T-helper 9 cell (primary cell): ENCODE data around the gene CARD18.

Source experiments
- DNase-seq: peaks from one replicate; pipeline ENCODE4 v3.0.0-alpha.2; 2020
- total RNA-seq, 2 donors: gene quantifications; one replicate each; lab custom pipeline; 2026; lab: John Stamatoyannopoulos, UW

Gene CARD18
- 0 to 0.07 reads per million in 2 donors for total RNA-seq

DNA sequence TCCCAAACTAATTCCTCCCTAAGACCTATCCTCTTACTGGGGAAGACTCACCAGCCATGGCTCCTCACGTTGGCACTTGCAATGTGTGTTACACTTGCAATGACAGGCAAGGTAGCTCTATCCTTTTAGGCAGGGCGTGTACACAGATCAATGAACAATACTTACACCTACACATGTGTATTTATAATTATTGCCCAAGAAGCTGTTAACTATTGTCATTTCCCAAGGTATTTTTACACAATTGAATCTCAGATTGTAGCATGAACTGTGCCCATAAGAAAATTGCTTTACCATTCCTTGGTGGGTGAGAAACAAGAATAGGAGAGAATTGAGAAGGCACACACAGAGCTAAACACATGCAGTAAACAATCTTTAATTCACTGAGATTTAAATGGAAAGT lies at the start of gene CARD18:
TSS of gene CARD18 (minus strand) at position 101 of the 400 bp plus-strand sequence. CDS start at position 58, 43 bp downstream.
- no peak for DNase-seq

DNA sequence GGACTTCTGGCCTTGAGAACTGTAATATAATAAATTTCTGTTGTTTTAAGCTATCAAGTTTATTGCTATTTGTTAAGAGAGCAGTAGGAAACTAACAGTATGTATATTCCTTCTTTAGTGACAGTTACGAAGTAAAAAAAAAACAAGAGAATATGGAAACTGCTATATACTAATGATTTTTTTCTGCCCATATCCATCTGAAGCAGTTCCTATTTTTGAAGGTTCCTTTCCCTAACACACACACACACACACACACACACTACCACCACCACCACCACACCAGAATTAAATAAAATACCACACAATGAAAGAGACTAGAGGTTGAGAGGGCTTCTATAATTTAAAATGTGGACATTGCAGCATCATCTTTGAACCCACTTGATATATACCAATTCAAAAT lies 44.4 kb upstream of the CARD18 start:
- no peak for DNase-seq

- DNase-seq = no peak
These were observed 43.9 kb upstream of the CARD18 start for GRCh38 chr11:105183426-105183825.

- no peak for DNase-seq
These were observed 42.0 kb upstream of the CARD18 start for GRCh38 chr11:105181521-105181920.

- no peak for DNase-seq
These were observed 41.5 kb upstream of the CARD18 start for GRCh38 chr11:105181100-105181499.

DNA sequence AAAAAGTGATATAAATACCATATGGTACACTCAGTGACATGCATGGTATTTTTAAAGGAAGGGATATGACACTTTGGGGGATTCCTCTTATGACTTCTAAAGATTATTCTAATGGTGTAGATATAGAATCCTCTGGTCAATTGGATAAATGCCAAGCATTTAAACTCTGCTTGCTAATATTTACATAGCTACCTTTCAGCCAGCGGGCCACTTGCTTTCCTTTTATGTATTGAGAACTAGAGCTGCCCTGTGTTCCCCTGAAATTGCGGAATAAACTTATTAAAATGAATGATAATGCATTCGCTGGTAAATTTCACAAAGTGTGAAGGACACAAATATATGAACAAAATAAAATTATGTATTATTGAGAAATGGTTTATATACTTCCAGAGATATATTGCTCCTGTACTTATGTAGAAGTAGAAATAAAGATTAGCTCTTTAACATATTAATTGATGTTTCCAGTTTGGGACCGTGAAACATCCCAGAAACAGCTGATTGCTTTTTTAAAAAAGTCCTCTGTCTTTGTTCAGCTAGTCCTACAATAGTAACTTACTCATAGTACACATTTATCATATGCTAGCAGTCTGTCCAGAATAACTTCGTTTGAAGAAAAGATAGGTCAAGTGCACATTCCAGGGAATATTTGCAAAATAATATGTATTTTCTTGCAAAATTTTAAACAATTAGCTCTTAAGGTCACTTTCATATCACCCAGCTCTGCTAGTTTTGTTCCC lies 40.1 kb upstream of the CARD18 start:
- DNase-seq = no peak

DNA sequence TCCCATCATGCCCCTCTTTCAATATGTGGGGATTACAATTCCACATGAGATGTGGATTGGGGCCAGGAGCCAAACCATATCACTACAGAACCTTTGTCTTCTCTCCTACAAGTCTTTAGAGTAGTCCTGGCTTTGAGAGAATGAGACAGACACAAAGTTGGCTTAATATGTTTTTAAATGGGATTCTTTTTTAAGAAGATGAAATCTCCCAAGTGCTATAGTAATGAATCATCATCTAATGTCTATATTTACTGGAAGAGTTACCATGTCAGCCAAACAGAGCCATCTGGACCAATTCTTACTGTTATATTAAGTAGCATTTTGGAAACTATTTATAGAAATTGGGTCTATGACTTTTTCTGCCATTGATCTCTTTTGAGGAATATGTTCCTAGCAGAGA lies 38.1 kb upstream of the CARD18 start:
- DNase-seq = no peak

DNA sequence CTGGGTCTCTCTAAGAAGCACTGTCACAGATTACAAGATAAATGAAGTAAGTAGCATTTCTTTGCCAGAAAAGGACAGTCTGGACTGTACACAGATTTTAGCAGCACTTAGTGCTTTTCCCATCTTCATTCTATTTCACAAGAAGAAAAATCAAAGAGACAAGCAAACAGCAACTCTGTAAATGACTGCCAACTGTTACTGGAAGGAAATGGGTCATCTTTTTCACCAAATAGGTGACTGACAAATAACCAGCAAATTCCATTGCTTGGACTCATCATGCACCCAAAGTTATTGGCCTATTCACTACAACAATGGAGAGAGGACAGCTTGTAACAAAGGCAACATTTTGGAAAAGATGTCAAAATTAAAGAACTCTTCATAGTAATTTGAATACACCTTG lies 28.9 kb upstream of the CARD18 start:
- DNase-seq = no peak

- DNase-seq = no peak
These were observed 27.7 kb upstream of the CARD18 start for GRCh38 chr11:105167244-105167643.

- DNase-seq = no peak
These were observed 24.6 kb upstream of the CARD18 start for GRCh38 chr11:105164208-105164607.

- no peak for DNase-seq
These were observed 22.9 kb upstream of the CARD18 start for GRCh38 chr11:105162506-105162905.

DNA sequence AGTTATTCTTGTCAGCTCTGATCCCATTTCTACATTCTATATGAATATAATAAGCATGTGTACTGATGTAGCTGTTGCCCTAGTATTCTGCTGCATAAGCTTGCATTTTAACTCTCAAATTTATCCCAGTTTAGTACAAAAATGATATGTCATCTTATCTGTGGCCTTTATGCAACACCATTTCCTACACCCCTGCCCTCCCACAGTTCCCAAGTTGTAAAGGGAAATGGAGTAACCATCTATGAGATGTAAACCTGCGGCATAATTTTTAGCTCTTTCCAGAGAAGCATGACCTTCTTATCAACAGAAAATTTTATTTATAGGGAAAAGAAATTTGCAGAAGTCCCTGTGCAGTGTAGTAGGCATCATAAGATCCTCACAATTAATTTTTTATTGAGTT lies 18.9 kb upstream of the CARD18 start:
- no peak for DNase-seq

DNA sequence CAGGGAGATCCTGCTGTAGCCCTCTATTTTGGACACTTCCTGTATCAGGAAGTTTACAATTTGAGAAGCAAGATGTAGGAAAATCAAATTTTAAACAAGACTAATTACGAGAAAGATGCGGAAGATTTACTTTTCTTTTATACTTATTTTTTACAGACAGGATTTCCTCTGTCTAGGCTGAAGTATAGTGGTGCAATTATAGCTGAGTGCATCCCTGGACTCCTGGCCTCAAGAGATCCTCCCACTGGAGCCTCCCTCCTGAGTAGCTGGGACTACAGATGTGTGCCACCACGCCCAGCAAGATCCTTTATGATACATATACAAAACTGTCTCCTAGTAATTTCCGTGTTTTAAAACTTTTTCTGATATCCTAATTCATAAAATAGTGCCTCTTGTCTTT lies 17.2 kb upstream of the CARD18 start:
- no peak for DNase-seq

GRCh38 chr11:105156231-105156630 lies 16.7 kb upstream of the CARD18 start:
- no peak for DNase-seq

DNA sequence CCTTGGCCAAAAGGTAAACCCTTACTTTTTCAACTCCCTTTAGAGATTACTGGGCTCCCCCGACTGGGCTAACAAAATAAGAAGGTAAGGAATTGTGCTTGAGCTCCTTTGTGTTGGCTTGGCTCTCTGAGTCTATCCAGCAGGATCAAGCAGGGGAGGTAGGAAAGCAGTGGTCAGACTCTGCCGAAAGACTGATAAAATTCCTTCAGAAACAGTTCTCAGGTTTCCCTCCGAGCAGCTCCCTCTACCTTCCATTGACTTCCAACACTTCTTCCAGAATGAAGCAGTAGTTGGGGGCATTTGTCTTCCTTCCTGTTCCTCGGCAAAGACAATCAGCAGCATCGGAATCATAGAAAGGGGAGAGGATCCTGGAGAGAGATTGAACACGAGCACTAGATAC lies 16.1 kb upstream of the CARD18 start:
- DNase-seq = no peak

DNA sequence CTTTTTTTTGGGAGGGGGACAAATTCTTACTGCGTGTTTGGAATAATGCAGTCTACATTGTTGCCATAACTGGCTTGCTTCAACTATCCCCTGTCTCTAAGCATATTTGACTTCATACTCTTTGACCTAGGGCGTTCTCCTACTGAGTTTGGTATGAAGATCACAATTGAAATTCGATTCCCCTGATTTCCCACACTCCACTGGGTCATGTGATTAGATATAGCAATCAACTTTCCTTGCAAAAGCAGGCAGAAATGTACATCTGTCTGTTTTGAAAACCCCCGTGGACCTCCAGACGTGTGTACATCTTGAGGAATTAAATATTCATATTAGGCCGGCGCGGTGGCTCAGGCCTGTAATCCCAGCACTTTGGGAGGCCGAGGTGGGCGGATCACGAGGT lies 13.8 kb upstream of the CARD18 start:
- no peak for DNase-seq

- no peak for DNase-seq
These were observed 13.0 kb upstream of the CARD18 start for GRCh38 chr11:105152560-105152959.

GRCh38 chr11:105152021-105152512 lies 12.5 kb upstream of the CARD18 start:
- DNase-seq = no peak

GRCh38 chr11:105149477-105149876 lies 9.9 kb upstream of the CARD18 start:
- DNase-seq = no peak

DNA sequence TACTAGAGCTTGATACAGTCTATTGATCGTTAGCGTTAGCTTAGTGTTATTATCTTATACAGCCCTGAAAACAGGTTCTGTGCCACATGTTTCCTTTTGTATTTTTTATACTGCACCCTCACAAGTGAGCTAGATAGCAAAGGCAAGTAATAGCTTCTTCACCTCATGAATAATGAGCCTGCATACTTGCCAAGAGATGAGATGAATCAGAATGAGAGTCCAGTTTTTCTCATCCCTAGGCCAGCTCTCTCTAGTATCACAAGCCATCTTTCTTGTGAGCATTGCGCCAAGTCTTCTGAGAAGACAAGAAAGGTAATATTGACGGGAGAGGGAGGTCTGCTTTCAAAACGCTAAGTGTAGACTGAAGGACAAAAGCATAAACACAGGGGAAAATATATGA lies 8.7 kb upstream of the CARD18 start:
- DNase-seq = no peak

DNA sequence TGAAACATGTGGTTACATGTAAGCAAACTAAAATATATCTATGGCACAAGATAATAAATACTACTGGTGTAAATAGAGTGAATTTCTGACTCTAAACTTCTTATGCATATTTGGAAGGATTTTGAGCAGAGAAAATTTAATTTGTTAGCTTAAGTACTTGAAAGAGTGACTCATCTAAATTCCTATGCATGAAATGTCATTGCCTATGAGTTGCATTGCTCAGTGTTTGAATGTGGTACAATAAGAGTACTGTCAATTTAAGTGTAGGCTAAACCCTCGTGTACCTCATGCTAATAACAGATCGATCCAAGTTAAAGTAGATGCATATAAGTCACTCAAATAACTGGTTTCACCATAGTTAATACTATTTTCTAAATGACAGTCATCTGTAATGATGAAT lies 5.3 kb upstream of the CARD18 start:
- DNase-seq = no peak

DNA sequence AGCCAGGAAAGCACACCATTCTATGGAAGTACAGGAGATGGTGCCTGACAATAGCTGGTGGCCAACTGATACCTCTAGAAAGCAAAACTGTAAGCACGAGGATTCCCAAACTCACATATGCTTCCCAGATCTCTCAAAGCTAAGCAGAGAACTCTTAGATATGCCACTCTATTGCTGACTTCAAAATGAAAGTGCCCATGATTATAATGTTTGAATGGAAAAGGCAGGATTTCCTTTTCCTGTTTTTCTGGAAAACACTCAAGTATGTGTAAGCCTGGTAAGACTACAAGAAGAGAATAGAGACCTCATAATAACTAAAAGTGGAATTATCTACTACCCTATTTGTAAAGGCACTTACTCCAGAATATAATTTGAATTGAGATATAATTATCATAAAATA lies 2.6 kb upstream of the CARD18 start:
- no peak for DNase-seq

- no peak for DNase-seq
These were observed 2.3 kb downstream of the CARD18 start for GRCh38 chr11:105137286-105137685.

DNA sequence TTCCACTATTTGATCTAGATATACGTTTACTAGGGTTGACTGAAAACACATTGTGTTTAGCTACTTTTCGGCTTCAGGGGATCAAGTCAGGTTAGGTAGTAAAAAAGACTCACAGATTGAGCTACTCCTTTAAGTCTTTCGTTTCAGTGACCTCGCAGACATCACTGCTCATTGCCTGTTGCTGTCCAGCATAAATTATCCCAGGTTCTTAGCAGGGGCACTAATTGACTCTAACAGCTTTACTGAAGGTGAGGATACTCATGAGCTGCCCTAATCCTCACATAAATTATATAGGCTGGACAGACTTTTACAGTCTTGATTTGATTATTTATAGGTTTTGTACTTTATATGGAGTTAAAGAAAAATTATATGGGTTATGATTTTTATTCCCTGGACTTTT lies 3.7 kb downstream of the CARD18 start:
- DNase-seq = no peak
